Measurements from ENCODE around the gene SCFD1.
"Not testable (repeated sequence)": the region's sequence is repeated elsewhere in the genome, so short reads cannot be mapped to it uniquely, and the experiment has no call there.

SCFD1 gene

DNA sequence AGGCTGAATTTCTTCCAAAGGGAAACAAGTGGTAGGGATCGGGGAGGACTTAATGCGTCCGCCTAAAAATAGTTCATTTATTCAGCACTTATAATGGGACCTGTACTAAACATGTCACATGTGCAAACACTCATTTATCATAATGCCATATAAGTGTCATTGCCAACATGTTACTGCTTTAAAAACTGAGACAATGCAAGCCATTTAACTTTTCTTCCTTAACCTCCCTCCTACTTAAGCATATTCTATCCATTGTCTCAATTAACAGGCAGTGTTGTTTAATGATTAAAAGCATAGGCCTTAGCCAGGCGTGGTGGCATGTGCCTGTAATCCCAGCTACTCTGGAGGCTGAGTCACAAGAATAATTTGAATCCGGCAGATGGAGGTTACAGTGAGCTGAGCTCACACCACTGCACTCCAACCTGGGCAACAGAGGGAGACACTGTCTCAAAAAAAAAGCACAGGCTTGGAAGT lies 13.5 kb upstream of the SCFD1 start:
- FAIRE-seq (peak; percentile 5), DNase-seq (ENCODE audit: insufficient read length, low spot score) (no peak)
- no peak for TF ChIP-seq POLR2A (IDR thresholded peaks at IDR 0.05; ENCODE audit: low read depth, low read length)
- TF ChIP-seq TAF1 (IDR thresholded peaks at IDR 0.05; ENCODE audit: low read depth, low read length): no peak
- TF ChIP-seq POU2F2 (IDR thresholded peaks at IDR 0.05; ENCODE audit: low read depth, low read length): no peak
- no peak for TF ChIP-seq POLR2AphosphoS5 (IDR thresholded peaks at IDR 0.05; ENCODE audit: low read depth, low read length)
- TF ChIP-seq PAX5 (IDR thresholded peaks at IDR 0.05; ENCODE audit: insufficient read depth, low read length, severe bottlenecking): no peak
- TF ChIP-seq SPI1 (IDR thresholded peaks at IDR 0.05; ENCODE audit: low read depth, low read length): no peak

DNA sequence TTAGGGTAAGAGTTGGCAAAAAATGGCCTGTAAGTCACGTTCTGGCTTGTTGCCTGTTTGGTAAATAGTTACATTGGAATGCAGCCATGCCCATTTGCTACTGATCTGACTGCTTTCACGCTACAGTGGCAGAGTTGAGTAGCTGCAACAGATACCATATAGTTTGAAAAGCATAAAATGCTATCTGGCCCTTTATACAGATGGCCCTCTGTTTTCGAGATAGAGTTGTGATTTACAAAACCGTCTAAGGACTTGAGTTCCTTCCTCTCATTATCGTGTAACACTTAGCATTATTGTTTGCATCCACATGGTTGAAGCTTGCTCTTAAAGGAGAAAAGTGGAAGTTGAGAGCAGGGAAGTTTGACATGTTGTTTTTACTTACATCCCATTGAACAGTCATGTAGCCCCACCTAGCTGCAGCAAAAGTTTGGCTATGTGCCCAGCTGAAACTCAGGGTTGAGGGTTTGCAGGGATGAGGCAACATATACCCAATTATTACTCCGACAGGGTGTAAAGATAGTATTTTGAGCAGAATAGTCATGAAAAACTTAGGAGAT lies 11.3 kb upstream of the SCFD1 start:
- DNase-seq (ENCODE audit: insufficient read length, low spot score) (no peak), FAIRE-seq (no peak)
- TF ChIP-seq POLR2AphosphoS5 (IDR thresholded peaks at IDR 0.05; ENCODE audit: low read depth, low read length): no peak
- TF ChIP-seq SPI1 (IDR thresholded peaks at IDR 0.05; ENCODE audit: low read depth, low read length): no peak
- TF ChIP-seq POLR2A (IDR thresholded peaks at IDR 0.05; ENCODE audit: low read depth, low read length): no peak
- TF ChIP-seq TAF1 (IDR thresholded peaks at IDR 0.05; ENCODE audit: low read depth, low read length): no peak
- no peak for TF ChIP-seq PAX5 (IDR thresholded peaks at IDR 0.05; ENCODE audit: insufficient read depth, low read length, severe bottlenecking)
- no peak for TF ChIP-seq POU2F2 (IDR thresholded peaks at IDR 0.05; ENCODE audit: low read depth, low read length)

DNA sequence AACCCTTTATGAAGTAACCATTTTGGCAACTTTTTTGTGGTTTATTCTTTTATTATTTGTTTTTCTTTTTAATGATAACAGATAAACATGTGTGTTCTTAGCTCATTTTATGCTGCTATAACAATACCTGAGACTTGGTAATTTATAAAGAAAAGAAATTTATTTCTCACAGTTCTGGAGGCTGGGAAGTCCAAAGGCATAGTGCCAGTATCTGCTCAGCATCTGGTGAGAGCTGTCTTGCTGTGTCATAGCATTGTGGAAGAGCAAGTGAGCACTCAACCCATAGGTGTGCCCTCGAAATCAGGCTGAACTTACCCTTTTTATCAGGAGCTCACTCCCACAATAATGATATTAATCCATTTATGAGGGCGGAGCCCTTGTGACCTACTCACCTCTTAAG lies 8.0 kb upstream of the SCFD1 start:
- DNase-seq (ENCODE audit: insufficient read length, low spot score) (no peak), FAIRE-seq (no peak)
- TF ChIP-seq PAX5 (IDR thresholded peaks at IDR 0.05; ENCODE audit: insufficient read depth, low read length, severe bottlenecking): no peak
- TF ChIP-seq TAF1 (IDR thresholded peaks at IDR 0.05; ENCODE audit: low read depth, low read length): no peak
- TF ChIP-seq POLR2AphosphoS5 (IDR thresholded peaks at IDR 0.05; ENCODE audit: low read depth, low read length): no peak
- no peak for TF ChIP-seq POLR2A (IDR thresholded peaks at IDR 0.05; ENCODE audit: low read depth, low read length)
- TF ChIP-seq POU2F2 (IDR thresholded peaks at IDR 0.05; ENCODE audit: low read depth, low read length): no peak
- TF ChIP-seq SPI1 (IDR thresholded peaks at IDR 0.05; ENCODE audit: low read depth, low read length): no peak

- no peak for FAIRE-seq
- TF ChIP-seq POU2F2 (IDR thresholded peaks at IDR 0.05; ENCODE audit: low read depth, low read length) (no peak), POLR2AphosphoS5 (IDR thresholded peaks at IDR 0.05; ENCODE audit: low read depth, low read length) (no peak), TAF1 (IDR thresholded peaks at IDR 0.05; ENCODE audit: low read depth, low read length) (no peak), SPI1 (IDR thresholded peaks at IDR 0.05; ENCODE audit: low read depth, low read length) (no peak), PAX5 (IDR thresholded peaks at IDR 0.05; ENCODE audit: insufficient read depth, low read length, severe bottlenecking) (no peak), POLR2A (IDR thresholded peaks at IDR 0.05; ENCODE audit: low read depth, low read length) (no peak)
- DNase-seq (ENCODE audit: insufficient read length, low spot score): no peak
Measured at GRCh38 chr14:30620178-30620577, 1.9 kb upstream of the SCFD1 start.

DNA sequence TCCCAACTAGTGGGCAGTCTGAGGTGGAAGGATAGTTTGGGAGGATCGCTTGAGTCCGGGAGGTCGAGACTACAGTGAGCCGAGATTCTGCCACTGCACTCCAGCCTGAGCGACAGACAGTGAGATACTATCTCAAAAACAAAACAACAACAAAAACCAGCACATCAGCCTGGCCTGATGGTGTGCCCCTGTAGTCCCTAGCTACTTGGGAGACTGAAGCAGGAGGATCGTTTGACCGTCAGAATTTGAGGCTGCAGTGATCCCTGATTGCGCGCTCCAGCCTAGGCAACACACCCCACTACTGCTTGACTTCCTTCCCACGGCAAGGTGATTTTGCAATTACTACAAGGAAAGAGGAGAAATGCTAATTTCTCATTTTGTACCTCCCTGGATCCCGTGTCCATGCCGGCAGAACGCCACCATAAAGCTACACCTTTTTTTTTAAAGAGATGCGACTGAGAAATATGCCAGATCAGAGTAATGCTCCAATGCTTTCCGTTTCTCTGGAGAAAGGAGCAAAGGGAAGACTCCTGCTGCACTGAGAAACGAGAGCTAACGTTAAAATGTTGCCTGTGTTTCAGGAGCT lies 672 bp upstream of the SCFD1 start:
- peak; percentile 62 for FAIRE-seq
- DNase-seq (ENCODE audit: insufficient read length, low spot score): no peak
- TF ChIP-seq PAX5 (IDR thresholded peaks at IDR 0.05; ENCODE audit: insufficient read depth, low read length, severe bottlenecking): no peak
- 0 out of 2 replicates have a peak, but pooled peaks have one; percentile 19 for TF ChIP-seq SPI1 (IDR thresholded peaks at IDR 0.05; ENCODE audit: low read depth, low read length)

GRCh38 chr14:30623412-30624131 lies 1.5 kb downstream of the SCFD1 start:
- TF ChIP-seq TAF1 (IDR thresholded peaks at IDR 0.05; ENCODE audit: low read depth, low read length) (no peak), PAX5 (IDR thresholded peaks at IDR 0.05; ENCODE audit: insufficient read depth, low read length, severe bottlenecking) (no peak), POLR2AphosphoS5 (IDR thresholded peaks at IDR 0.05; ENCODE audit: low read depth, low read length) (no peak), SPI1 (IDR thresholded peaks at IDR 0.05; ENCODE audit: low read depth, low read length) (no peak), POLR2A (IDR thresholded peaks at IDR 0.05; ENCODE audit: low read depth, low read length) (no peak), POU2F2 (IDR thresholded peaks at IDR 0.05; ENCODE audit: low read depth, low read length) (no peak)
- FAIRE-seq: no peak
- DNase-seq (ENCODE audit: insufficient read length, low spot score): no peak

- TF ChIP-seq POU2F2 (IDR thresholded peaks at IDR 0.05; ENCODE audit: low read depth, low read length) (no peak), POLR2AphosphoS5 (IDR thresholded peaks at IDR 0.05; ENCODE audit: low read depth, low read length) (no peak), POLR2A (IDR thresholded peaks at IDR 0.05; ENCODE audit: low read depth, low read length) (no peak), TAF1 (IDR thresholded peaks at IDR 0.05; ENCODE audit: low read depth, low read length) (no peak), PAX5 (IDR thresholded peaks at IDR 0.05; ENCODE audit: insufficient read depth, low read length, severe bottlenecking) (no peak), SPI1 (IDR thresholded peaks at IDR 0.05; ENCODE audit: low read depth, low read length) (no peak)
- FAIRE-seq (no peak), DNase-seq (ENCODE audit: insufficient read length, low spot score) (no peak)
Measured at GRCh38 chr14:30624132-30624423, 2.0 kb downstream of the SCFD1 start.

GRCh38 chr14:30625533-30625932 lies 3.4 kb downstream of the SCFD1 start:
- TF ChIP-seq SPI1 (IDR thresholded peaks at IDR 0.05; ENCODE audit: low read depth, low read length) (no peak), POLR2A (IDR thresholded peaks at IDR 0.05; ENCODE audit: low read depth, low read length) (no peak), PAX5 (IDR thresholded peaks at IDR 0.05; ENCODE audit: insufficient read depth, low read length, severe bottlenecking) (no peak), POLR2AphosphoS5 (IDR thresholded peaks at IDR 0.05; ENCODE audit: low read depth, low read length) (no peak), POU2F2 (IDR thresholded peaks at IDR 0.05; ENCODE audit: low read depth, low read length) (no peak), TAF1 (IDR thresholded peaks at IDR 0.05; ENCODE audit: low read depth, low read length) (no peak)
- no peak for DNase-seq (ENCODE audit: insufficient read length, low spot score)
- FAIRE-seq: no peak

DNA sequence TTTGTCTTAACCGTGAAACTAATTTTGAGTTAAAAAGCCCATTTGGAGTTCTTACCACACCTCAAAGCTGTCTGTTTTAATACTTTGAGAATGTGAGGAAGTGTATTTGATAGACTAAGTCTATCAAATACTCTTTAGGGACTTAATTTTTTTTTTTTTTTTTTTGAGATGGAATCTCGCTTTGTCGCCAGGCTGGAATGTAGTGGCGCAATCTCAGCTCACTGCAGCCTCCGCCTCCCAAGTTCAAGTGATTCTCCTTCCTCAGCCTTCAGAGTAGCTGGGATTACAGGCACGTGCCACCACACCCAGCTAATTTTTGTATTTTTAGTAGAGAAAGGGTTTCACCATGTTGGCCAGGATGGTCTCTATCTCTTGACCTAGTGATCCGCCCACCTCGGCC lies 7.3 kb downstream of the SCFD1 start:
- FAIRE-seq; DNase-seq (ENCODE audit: insufficient read length, low spot score): not testable (repeated sequence)

DNA sequence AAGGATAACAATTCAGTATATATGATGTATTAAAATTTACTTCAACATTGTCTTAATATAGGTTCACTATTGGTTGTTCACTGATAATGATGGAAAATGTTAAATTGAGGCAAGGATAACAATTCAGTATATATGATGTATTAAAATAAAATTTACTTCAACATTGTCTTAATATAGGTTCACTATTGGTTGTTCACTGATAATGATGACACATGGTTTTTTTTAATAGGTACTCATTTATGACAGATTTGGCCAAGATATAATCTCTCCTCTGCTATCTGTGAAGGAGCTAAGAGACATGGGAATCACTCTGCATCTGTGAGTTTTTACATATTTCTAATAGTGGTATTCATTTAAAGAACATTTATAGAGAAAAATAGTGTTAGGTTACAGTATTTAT lies 8.1 kb downstream of the SCFD1 start:
- DNase-seq (ENCODE audit: insufficient read length, low spot score) (no peak), FAIRE-seq (no peak)
- no peak for TF ChIP-seq POU2F2 (IDR thresholded peaks at IDR 0.05; ENCODE audit: low read depth, low read length)
- no peak for TF ChIP-seq POLR2A (IDR thresholded peaks at IDR 0.05; ENCODE audit: low read depth, low read length)
- TF ChIP-seq SPI1 (IDR thresholded peaks at IDR 0.05; ENCODE audit: low read depth, low read length): no peak
- no peak for TF ChIP-seq PAX5 (IDR thresholded peaks at IDR 0.05; ENCODE audit: insufficient read depth, low read length, severe bottlenecking)
- no peak for TF ChIP-seq POLR2AphosphoS5 (IDR thresholded peaks at IDR 0.05; ENCODE audit: low read depth, low read length)
- TF ChIP-seq TAF1 (IDR thresholded peaks at IDR 0.05; ENCODE audit: low read depth, low read length): no peak
